ENCODE results near the gene KPNA4.
"Not testable (repeated sequence)": the region's sequence is repeated elsewhere in the genome, so short reads cannot be mapped to it uniquely, and the experiment has no call there.

KPNA4 gene

DNA sequence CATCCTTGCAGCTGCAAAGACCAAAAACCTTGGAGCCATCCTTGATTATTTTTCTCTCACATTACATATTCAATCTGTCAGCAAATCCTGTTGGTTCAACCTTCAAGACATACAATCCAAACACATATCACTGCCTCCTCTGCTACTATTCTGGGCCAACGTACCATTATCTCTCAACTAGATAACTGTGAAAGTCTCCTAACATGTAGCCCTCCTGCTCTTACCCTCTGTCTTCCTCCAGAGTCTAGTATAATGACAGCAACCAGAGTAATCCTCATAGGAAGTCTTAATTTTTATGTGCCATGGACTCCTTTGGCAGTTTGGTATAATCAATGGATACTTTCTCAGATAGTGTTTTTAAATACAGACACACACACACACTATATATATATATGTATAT lies 27.6 kb downstream of the KPNA4 start:
- TF ChIP-seq, protein P1, sequence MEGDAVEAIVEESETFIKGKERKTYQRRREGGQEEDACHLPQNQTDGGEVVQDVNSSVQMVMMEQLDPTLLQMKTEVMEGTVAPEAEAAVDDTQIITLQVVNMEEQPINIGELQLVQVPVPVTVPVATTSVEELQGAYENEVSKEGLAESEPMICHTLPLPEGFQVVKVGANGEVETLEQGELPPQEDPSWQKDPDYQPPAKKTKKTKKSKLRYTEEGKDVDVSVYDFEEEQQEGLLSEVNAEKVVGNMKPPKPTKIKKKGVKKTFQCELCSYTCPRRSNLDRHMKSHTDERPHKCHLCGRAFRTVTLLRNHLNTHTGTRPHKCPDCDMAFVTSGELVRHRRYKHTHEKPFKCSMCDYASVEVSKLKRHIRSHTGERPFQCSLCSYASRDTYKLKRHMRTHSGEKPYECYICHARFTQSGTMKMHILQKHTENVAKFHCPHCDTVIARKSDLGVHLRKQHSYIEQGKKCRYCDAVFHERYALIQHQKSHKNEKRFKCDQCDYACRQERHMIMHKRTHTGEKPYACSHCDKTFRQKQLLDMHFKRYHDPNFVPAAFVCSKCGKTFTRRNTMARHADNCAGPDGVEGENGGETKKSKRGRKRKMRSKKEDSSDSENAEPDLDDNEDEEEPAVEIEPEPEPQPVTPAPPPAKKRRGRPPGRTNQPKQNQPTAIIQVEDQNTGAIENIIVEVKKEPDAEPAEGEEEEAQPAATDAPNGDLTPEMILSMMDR (IDR thresholded peaks at IDR 0.05; ENCODE audit: borderline replicate concordance, control extremely low read depth, extremely low read depth, insufficient read depth, missing control alignments) = no peak
- in situ Hi-C loops (cut with MboI; ENCODE audit: low sequenced_read_pairs, unreplicated experiment) = no loop called here
- DNase-seq (ENCODE audit: low spot score) = no peak

DNA sequence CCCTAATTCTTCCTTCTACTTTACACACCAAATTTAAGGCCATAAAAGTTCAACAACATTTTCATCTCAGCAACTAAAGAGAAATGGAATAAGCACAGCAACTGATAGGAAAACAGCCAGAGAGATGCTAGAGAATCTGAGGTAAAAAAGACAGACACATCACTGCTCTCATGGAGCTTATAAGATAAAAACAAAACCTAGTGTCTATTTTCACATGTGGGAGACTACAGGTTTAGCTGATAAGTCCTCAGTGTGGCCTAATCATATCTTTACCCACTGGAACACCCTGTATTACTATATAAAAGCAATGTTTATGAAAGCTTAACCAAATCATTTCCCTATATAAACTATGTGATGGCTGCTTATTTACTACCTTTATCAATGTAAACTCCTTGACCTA lies 33.0 kb downstream of the KPNA4 start:
- TF ChIP-seq, protein P1 (IDR thresholded peaks at IDR 0.05; ENCODE audit: borderline replicate concordance, control extremely low read depth, extremely low read depth, insufficient read depth, missing control alignments) = no peak
- no peak for DNase-seq (ENCODE audit: low spot score)
- in situ Hi-C loops (cut with MboI; ENCODE audit: low sequenced_read_pairs, unreplicated experiment) = no loop called here

DNA sequence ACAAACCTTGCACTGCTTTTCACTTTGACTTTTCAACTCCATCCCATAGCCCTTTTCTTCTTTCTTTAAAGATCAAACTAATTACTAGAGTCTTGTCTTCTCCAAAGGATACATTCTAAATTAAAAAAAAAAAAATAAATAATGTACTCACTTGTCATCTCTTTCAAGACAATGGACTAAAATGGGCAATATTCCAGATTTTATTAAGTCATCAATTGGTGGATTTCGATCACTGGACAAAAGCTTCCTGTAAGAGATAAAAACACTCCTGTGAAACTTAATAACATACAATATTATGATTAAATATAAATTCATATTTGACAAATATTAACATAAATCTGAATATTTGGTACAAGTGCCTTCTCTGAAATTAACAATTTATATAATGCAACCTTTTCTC lies 34.1 kb downstream of the KPNA4 start:
- TF ChIP-seq, protein P1 (IDR thresholded peaks at IDR 0.05; ENCODE audit: borderline replicate concordance, control extremely low read depth, extremely low read depth, insufficient read depth, missing control alignments) = no peak
- DNase-seq (ENCODE audit: low spot score) = no peak
- in situ Hi-C loops (cut with MboI; ENCODE audit: low sequenced_read_pairs, unreplicated experiment) = no loop called here

DNA sequence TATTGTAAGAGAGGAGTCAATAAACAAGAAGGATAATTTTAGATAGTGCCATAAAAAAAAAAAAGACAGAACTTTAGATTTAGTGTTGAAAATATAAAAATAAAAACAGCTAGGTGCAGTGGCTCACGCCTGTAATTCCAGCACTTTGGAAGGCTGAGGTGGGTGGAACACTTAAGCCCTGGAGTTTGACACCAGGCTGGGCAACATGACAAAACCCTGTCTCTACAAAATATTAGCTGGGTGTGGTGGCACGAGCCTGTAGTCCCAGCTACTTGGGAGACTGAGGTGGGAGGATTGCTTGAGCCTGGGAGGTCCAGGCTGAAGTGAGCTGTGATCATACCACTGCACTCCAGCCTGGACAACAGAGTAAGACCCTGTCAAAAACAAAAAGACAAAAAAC lies 49.0 kb downstream of the KPNA4 start:
- in situ Hi-C loops (cut with MboI; ENCODE audit: low sequenced_read_pairs, unreplicated experiment); DNase-seq (ENCODE audit: low spot score): not testable (repeated sequence)

DNA sequence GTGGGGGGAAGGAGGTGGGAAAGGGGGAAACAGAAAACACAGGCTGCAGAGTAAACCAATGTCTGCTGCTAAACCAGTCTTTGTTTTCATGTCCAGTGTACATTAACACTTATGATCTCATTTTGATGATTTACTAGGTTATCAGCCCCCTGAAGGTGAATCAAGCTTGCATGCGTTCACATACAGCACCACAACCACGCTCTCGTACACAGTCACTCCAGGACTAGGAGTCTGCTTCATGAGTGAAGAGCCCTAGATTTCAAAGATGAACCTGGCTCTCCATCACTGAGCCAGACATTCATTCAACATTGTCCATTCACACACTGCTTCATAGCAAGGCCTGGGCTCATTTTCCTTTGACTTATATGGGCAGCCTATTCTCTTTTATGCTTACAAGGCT lies 64.0 kb downstream of the KPNA4 start:
- DNase-seq (ENCODE audit: low spot score) = no peak
- in situ Hi-C loops (cut with MboI; ENCODE audit: low sequenced_read_pairs, unreplicated experiment) = no loop called here
- TF ChIP-seq, protein P1 (IDR thresholded peaks at IDR 0.05; ENCODE audit: borderline replicate concordance, control extremely low read depth, extremely low read depth, insufficient read depth, missing control alignments) = no peak

DNA sequence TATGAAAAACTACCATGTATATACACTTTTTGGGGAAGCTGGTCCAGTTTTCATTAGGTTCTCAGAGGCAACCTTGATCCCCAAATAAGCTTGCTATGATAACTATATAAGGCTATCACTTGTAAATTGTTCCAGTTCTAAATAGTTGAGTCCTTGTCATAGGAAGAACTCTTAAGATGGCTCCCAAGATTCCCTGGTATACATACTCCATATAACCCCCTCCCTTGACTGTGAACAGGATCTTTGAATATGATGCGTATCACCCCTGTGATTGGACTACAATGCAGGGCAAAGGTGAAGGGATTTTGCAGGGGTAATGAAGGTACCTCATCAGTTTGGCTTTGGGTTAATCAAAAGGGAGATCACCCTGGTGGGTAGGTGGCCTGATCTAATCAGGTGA lies 67.2 kb downstream of the KPNA4 start:
- in situ Hi-C loops (cut with MboI; ENCODE audit: low sequenced_read_pairs, unreplicated experiment) = no loop called here
- TF ChIP-seq, protein P1 (IDR thresholded peaks at IDR 0.05; ENCODE audit: borderline replicate concordance, control extremely low read depth, extremely low read depth, insufficient read depth, missing control alignments) = no peak
- DNase-seq (ENCODE audit: low spot score) = no peak

DNA sequence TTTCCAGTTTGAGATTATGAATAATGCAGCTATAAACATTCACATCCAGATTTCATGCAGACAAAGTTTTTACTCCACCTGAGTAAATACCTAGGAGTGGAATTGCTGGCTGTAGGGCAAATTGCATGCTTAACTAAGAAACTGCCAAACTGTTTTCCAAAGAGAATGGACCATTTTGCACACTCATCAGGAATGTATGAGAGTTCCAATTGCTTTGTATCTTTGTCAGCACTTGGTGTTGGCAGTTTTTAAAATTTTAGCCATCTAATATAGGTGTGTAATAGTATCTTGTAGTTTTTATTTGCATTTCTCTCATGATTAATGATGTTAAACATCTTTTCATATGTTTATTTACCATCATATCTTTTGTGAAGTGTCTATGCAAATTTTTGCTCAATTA lies 75.2 kb downstream of the KPNA4 start:
- in situ Hi-C loops (cut with MboI; ENCODE audit: low sequenced_read_pairs, unreplicated experiment) = no loop called here
- no peak for DNase-seq (ENCODE audit: low spot score)
- TF ChIP-seq, protein P1 (IDR thresholded peaks at IDR 0.05; ENCODE audit: borderline replicate concordance, control extremely low read depth, extremely low read depth, insufficient read depth, missing control alignments) = no peak

All from GM13976 (cell line).